Stimulated activated CD4-positive, alpha-beta T cell treated with anti-CD3 and anti-CD28 coated beads, Interleukin-15, amount 100 ng/mL, for 48 hours (primary cell): ENCODE measurements around the gene PLXNA2.

Experiments used
- DNase-seq, 2 donors: peaks; one replicate each; pipeline ENCODE4 v3.0.0-alpha.2; 2020; ENCODE audit warnings: low read depth in 2 of 2

The PLXNA2 gene

DNA sequence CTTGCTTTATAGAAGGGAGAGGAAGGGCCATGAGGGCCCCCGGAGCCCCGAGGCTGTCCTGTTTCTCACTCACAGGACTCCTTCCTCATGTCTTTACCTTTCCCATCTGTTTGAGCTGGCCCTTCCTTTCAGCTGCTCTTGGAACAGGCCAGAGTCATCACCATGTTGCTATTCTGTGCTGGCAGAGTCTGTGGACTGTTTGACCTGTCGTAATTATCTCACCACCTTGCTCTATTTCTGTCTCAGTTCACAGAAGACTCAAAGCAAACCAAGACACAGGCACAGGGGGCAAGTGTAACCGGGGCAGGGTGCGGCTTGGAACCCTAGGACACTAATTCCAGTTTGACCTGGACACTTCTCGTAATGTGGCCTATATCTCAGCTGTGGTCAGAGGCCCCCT is 228.9 kb downstream of the PLXNA2 start:
- DNase-seq: no peak

DNA sequence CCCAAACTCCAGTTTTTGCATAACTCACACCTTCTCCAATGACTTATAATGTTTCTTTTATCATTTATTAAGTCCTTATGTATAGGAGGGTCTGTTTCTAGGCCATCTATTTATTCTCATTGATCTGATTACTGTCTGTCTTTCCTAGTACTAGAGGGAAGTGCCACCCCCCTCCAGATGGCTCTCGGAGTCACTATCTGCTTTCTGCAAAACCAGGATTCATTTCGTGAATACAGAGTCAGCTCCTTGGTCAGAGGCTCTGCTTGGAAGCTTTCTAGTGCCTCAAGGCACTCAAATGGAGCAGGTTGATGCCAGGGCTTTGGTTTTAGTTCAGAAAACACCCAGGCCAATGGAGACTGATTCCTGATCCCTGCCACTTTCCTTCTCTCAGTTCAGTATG is 231.0 kb downstream of the PLXNA2 start:
- no peak for DNase-seq

DNA sequence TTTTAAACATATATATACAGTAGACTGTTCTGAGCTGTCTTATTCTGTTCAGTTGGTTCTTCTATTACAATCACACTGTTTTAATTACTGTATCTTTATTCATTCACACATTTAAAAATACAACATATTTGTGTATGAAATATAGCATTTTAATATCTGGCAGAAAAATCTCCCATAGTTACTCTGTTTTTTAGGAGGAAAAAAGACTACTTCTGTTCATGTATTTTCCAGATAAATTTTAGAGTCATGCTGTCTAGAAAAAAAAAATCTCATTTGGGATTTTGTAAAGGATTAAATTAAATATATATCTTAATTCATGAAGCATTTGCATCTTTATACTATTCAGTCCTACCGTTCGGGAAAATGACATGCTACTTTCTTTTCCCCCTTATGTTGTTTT is 231.5 kb downstream of the PLXNA2 start:
- no peak for DNase-seq

DNA sequence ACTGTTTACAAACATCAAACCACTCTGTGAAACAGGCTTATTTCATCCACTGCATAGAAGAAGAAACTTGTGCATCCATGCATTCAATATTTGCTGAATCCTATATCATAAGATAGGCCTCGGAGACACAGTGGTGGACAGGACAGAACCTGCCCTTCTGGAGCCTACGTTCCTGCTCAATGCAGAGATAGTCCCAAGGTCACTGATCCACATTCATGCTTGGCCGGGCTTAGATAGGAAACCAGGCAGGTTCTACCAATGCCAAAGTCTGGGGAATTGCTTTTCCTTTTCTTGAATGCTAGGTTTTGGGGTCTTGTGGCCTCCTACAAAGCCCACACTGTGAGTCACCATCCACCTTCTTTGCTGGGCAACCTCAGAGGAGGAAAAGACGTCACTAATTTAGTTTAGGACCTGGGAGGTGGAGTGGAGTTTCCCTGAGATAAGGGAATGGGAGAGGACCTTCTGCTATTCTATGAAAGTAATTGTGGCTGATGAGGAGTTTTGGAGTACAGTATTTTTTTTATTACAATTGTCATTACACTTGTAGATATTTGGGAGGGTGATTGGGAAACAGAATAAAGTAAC is 233.6 kb downstream of the PLXNA2 start:
- DNase-seq: no peak

DNA sequence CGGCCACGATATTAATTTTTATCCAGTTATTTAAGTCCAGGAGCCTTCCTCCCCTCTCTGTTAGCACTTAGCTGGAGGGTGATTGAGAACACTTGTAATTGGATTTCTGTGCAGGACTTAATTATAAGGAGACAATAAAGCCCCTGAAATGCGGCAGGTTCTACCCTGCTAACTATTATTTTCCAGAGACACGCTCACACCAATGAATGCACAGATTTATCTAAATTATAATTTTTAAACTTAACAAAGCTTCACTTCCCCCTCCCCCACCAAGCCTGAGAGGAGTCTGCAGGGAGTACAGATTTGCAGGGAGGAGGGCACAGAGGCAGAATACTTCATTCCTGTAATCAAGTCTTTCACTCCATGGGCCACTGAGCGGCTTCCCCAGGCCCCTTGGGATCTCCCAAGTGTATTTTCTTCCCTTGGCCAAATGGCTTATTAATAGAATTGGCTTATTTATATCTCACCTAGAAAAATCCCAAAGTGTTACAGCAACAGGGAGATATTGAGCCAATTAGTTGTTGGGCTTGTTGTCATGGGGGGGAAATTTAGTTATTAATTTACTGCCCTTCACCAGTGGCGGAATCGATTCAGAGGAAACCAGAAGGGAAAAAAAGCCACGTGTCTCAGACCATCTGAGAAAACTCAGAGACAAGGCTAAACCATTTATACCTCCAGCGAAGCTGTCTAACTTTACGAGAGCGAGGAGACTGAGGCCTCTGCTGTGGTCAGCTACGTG is 234.3 kb downstream of the PLXNA2 start:
- no peak for DNase-seq

DNA sequence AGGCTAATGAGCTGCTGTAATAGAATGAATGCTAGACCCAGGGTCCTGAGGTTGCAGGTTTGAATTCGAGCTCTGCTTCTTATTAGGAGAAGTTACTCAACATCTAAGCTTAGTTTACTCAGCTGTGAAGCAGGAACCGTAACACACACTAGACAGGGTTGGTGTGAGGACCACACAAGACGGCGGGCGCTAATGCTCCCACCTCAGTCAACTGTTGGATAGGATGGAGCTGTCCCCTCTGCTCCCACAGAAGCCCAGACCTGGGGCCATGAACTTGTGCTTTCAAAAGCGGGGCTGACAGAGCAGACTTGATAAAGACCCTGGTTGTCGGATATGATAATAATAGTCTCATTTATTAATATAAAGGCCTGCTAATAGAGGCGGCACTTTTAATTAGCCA is 234.9 kb downstream of the PLXNA2 start:
- DNase-seq: no peak

DNA sequence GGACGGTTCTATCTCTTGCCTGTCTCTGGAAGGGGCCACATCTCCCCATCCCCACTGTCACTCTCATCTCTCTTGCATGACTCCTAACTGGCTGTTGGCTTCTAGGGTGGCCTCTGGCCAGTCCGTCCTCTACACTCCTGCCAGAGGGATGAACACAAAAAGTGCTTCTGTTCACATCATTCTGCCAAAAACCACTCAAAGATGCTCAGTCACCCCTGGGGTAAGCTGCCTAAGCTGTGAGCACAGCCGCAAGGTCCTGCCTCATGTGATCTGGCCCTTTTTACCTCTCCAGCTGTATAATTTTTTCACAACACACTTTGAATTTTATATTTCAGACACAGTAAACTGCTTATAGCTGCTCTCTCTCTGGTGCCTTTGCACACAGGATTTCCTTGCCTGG is 235.7 kb downstream of the PLXNA2 start:
- no peak for DNase-seq

DNA sequence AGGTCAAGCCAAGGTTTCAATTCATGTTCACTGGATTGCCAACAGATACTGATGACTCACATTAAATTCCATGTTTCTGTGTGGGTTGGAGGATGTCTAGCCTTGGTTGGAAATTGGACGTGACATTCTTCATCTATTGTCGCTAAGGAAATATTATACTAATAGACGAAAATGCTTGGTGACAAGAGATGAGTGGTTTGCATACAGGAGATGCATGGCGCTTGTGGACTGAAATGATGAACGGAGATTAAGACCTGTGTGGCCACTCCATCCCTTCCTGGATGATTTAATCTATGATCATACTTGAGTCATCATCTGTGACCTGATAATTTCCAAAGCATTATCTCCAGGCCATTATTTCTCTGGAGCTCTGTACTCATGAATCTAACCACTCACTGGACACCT is 236.2 kb downstream of the PLXNA2 start:
- no peak for DNase-seq

DNA sequence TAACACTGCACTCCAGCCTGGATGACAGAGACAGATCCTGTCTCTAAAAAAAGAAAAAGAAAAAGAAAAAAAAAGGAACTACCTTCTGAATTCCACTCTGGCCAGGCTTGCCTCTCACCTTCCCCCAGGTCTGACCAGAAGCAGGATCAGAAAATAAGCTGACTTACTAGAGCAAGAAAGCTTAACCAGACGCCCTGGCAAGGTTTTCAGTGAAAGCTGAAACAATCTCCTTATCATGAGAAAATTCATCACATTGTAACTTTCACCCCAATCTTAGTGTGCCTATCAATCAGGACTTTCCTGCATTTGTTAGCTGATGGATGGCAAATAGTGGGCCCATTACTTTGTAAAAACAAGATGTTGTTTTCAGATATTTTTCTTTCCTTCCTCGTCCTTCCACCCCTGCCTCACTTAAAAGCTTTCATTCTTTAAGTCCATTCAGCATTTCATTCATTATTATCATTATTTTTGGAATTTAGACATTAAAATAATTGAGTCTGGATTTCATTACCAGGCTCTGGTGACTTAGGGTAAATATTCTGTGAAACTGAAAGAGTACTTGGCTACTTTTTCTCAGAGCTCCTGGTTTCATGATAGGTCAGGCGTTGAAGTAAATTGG is 236.8 kb downstream of the PLXNA2 start:
- no peak for DNase-seq

DNA sequence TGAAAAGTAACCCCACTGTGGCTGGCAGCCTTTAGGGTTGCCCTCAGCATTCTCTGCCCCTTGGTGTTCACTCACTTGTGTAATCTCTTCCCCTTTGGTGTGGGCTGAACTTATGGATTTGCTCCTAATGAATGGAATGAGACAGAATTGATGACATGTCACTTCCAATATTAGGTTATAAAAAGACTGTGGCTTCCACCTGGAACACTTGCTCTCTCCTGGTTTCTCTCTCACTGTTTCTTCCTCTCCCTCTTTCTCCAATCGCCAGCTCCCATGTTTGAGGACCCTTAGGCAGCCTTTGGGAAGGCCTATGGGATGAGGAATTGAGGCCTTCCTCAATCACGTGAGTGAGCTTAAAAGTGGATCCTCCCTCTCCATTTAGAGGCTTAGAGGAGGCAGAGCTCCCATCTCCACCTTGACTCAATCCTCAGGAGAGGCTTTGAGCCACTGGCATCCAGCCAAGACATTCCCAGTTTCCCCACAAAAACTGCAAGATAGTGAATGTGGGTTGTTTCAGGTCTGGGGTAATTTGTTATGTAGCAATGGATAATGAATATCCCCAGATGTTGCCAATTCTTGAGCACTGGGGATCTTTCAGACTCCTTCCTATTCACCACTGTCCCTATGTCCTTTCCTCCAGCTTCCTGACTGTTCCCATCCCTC is 237.8 kb downstream of the PLXNA2 start:
- no peak for DNase-seq

DNA sequence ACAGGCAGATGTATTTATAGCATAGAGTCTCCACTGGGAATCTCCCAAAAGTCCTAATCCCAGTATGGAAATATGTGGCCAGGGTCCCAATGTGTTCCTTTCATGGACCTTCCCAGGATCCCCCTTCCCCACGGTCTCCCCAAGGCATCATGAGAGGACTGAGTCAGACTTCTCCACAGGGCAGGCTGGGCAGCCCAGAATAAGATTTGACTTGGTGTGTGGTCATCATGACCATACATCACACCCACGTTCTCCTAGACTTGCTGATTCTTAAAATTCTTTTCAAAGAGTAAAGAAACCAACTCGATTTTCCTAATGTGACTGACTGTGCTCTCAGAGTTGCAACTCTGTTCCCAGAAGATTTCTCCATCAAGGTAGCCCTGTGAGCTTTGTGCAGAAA is 239.3 kb downstream of the PLXNA2 start:
- DNase-seq: no peak

DNA sequence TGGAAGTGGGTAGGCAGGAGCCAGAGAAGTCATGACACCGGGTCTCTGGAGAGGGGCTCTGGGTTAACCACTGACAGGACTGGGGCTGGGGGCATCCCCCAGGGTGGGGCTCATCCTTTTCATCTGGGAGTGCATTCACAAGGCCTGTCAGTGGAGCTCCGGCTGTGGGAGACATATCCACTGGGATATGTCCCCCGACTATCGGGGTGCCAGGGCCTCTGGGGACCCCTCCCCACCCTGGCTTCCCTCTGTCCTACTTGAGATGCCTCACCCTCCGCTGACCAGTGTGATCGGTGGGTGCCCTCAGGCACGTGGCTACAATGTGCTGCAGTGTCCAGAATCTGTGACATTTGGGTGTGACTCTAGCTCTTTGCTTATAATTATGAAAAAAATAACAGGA is 240.9 kb downstream of the PLXNA2 start:
- no peak for DNase-seq

DNA sequence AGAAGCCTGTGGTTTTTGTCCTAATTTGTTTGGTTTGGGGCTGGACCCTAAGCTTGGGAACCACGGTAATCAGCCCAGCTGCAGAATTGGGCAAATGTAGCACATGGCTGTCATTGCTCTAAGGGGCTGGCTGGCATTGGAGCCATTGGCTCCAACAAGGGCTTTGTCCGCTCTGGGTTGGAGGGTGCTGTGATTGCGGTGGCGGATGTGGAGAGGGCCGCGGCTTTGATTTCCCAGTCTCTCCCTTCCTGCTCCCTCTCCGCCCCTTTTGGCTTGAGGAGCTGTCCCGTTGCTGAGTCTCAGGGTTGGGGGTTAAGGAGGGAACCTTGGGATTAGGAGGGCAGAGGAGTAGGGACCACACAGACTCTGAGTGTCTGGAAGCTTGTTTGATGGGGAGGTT is 241.5 kb downstream of the PLXNA2 start:
- DNase-seq: no peak

DNA sequence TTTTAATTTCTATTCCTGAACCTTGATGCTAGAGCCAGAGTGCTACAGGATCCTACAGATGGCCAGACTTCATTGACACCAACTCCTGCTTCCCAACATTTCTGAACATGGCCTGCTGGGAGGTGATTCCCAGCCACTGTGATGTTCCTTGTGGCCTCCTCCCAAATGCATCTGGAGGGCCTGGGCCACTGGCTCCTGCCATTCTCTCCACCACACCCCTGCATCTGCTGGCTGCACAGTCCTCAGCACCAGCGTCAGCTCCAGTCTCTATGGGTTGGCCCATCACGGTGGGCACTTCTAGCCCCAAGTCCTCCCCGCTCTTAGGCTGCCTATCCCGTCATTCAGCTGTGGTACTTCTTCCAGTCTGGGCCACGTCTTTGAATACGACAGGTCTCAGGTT is 242.1 kb downstream of the PLXNA2 start:
- no peak for DNase-seq

DNA sequence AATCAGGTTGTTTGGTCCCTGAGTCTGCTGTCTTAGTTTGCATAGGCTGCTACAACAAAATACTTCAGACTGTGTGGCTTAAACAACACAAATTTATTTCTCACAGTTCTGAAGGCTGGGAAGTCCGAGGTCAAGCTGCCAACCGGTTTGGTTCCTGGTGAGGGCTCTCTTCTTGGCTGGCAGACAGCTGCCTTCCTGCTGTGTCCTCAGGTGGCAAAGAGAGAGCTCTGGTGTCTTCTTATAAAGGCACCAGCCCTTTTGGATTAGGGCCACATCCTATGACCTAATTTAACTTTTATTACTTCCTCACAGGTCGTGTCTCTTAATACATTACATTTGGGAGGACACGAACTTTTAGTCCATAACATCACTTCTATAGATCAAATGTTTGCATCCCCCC is 243.7 kb downstream of the PLXNA2 start:
- no peak for DNase-seq

DNA sequence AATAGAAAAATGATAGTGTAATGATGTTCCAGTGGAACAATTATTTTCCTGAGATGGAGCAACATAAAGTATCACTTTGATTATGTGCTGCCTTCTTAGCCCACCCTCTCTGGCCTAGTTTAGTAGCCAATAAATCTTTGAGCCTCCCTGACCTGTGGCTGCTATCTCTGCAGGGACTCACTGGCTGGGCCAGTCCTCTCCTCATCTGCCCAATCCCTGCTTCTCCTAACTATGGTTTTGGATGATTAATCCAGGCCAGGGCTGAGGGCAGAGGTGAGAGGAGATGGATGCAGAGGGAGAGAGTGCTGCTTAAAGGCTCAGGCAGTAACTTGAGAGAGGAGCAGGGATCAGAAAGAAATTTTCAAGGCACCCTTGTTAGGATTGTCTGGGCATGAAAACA is 244.2 kb downstream of the PLXNA2 start:
- no peak for DNase-seq

DNA sequence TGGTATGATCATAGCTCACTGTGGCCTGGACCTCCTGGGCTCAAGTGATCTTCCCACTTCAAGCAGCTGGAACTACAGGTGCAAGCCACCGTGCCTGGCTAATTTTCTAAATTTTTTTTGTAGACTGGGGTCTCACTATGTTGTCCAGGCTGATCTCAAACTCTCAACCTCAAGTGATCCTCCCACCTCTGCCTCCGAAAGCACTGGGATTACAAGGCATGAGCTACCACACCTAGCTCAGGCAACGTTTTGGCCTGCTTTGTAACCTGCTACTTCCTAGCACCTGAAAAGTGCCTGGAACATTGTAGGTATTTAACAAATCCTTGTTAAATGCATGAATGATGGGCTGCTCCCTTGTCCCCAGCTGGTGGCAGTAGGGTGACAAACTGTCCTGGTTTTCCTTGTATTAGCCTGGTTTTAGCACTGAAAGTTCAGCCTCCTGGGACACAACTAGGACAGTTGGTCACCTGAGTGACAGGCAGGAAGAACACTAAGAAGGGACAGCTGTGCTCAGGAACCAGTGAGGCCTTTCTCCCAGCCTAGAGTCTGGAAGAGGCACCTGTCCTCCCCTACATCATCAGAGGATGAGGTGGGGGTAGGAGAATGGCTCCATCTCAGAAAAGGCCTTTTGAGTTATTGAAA is 244.8 kb downstream of the PLXNA2 start:
- DNase-seq: no peak

DNA sequence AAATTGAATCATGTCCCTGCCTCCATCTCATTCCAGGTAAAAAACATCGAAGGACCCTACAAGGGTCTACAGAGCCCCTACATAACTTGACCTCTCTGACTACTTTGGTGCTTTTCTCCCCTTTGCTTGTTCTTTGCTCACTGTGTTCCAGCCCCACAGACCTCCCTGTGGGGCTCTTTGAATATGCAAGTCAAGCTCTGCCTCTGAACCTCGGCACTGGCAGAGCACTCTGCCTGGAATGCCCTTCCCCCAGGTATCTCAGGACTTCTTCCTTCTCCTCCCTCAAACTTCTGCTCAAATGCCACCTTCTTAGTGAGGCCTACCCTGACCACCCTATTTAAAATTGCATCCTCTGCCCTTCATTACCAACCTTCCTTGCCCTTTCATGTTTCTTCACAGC is 245.5 kb downstream of the PLXNA2 start:
- no peak for DNase-seq

DNA sequence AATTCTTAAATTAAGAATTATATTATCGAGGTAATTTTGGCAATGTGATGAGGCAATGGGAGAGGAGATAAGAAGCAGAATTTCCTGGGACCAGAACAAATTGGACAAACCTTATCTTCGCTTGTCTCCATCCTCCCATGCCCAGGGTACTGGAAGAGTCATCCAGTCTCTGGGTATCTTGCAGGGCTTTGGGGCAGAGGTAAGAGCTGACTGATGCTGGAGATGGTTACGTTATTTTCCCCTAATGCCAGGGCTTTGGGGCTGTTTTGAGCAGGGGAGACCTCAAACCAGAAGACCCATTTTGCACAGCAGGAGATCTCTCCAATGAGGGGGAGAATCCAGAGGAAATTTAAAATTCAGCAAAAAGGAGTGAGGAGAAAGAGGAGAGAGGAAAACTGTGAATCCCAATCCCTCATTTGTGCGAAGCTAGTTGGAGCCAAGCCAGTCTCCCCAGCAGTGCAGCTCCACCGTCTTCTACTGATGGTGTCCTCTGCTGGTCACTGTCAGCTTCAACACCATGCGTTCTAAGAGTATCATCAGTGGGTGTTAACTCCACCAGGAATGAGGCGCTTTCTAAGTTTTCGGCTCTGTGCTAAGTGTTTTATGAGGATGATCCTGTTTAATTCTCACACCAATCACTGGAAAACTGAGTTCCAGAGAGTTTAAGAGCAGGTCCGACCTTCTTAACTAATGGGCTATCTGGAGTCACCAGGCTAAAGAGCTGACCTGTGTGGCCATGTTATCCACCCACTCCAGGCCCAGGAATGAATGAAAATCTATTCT is 246.5 kb downstream of the PLXNA2 start:
- peak; percentile 16 to 33 for DNase-seq

DNA sequence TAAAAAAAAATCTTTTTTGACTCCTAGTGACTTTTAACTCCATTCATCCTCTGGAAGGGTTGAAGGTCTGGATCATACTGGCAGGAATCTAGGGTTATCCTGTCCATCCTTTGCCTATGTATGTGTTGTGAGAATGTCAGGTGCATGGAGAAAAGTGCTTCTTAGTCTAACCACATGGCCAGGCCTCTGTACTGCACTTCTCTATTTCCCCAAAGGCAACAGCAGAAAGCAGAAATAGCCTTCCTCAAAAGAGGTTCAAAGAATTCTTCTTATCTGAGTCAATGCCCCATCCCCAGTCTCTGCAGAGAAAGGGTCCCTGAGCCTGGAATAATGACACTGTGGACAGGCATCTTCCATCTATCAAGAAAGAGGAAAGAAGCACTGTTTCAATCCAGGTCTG is 247.5 kb downstream of the PLXNA2 start:
- DNase-seq: no peak

DNA sequence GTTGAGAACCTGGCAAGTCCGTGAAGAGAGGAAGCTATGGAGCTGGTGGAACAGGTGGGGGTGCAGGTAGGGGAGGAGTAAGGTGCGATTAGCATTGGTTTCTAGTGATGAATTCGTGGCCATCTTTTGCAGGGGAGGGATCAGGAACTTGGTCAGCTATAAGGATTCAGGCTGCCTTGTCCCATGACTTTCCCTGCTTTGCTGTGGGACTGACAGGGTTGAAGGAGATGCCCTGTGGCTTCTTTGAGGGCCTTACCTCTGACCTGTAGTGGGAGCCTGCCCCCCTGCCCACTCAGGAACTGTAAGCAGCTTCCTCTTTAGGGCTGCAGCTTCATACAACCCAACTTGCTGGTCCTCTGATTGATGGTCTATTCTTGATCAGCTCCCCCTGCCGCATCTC is 248.6 kb downstream of the PLXNA2 start:
- no peak for DNase-seq
